Lung (tissue), 12 donors: ENCODE measurements around the gene PKP1. TPM values are rescaled to one million over a fixed set of nuclear protein-coding genes. Genes with fewer than 3 reads are reported as not detected.

Experiments used
- ATAC-seq: fragments of 200-7000 bp; cut with Tn5 transposase; one replicate; pipeline ENCODE4 v1.9.1; 2020; ENCODE audit warnings: moderate number of reproducible peaks; ENCODE audit not compliant: insufficient read depth, low FRiP score
- DNase-seq, 3 donors: peaks; one replicate each; pipeline ENCODE4 v3.0.0-alpha.2; 2013 to 2017
- H3K27ac ChIP-seq, 2 donors: one replicate each; pipeline ENCODE4 v1.5.1; 2013; ENCODE audit warnings: mild to moderate bottlenecking in 2 of 2, moderate library complexity in 2 of 2, control low read depth in 1 of 2, inconsistent platforms in 1 of 2, low read depth in 1 of 2, low read length in 1 of 2
- H3K27me3 ChIP-seq, 3 donors: one replicate each; pipeline ENCODE4 v1.5.1; 2013; ENCODE audit warnings: low read length in 2 of 3; ENCODE audit not compliant: control insufficient read depth in 3 of 3, insufficient read depth in 3 of 3
- H3K36me3 ChIP-seq, 4 donors: one replicate each; pipeline ENCODE4 v1.5.1; 2013; ENCODE audit warnings: low read length in 4 of 4, mild to moderate bottlenecking in 1 of 4, moderate library complexity in 1 of 4; ENCODE audit not compliant: control insufficient read depth in 4 of 4, insufficient read depth in 4 of 4
- H3K4me1 ChIP-seq, 5 donors: one replicate each; pipeline ENCODE4 v1.5.1; 2013; ENCODE audit warnings: low read length in 5 of 5, mild to moderate bottlenecking in 2 of 5, moderate library complexity in 1 of 5; ENCODE audit not compliant: control insufficient read depth in 5 of 5, insufficient read depth in 5 of 5
- H3K4me3 ChIP-seq: one replicate; pipeline ENCODE4 v1.5.1; 2013; ENCODE audit warnings: mild to moderate bottlenecking, control low read depth, moderate library complexity
- H3K9ac ChIP-seq, 2 donors: one replicate each; pipeline ENCODE4 v1.5.1; 2013; ENCODE audit warnings: low read length in 2 of 2, control low read depth in 1 of 2; ENCODE audit not compliant: insufficient read depth in 1 of 2
- H3K9me3 ChIP-seq, 4 donors: one replicate each; pipeline ENCODE4 v1.5.1; 2013; ENCODE audit warnings: low read length in 3 of 4, mild to moderate bottlenecking in 1 of 4, moderate library complexity in 1 of 4; ENCODE audit not compliant: control insufficient read depth in 4 of 4, insufficient read depth in 3 of 4
- WGBS, 2 donors: extraction: QIAGEN DNeasy Blood & Tissue Kit; methylation state at CpG; one replicate each; pipeline ENCODE4 v1.1.7; 2013; 5-methylcytosine and 5-hydroxymethylcytosine counted together
- polyA plus RNA-seq, 2 donors: library from polyadenylated mRNA; stranded (reverse); fragments of 200-250 nt; gene quantifications; one replicate each; pipeline ENCODE4 v1.2.1, GENCODE V29; 2013
- total RNA-seq, 2 donors: library from RNA; depleted of rRNA in 1 of 2; stranded (reverse); fragments of >200 nt in 1 of 2; gene quantifications; one replicate each; pipeline ENCODE4 v1.2.1, GENCODE V29; 2014 to 2021
- TF ChIP-seq, protein P1 (sequence below): IDR thresholded peaks from 2 replicates; pipeline ENCODE4 v1.5.1; 2012; ENCODE audit warnings: mild to moderate bottlenecking; ENCODE audit errors: control extremely low read depth, extremely low read depth
- donor health status: control.
- donor health status: control.
- donor health status: Bipolar disorder and iron deficiency.
- donor health status: healthy.
- donor health status: DM: yes; HTN: yes; CAD: no.

PKP1 gene
- total and polyA plus RNA-seq, 4 donors, result 0.88 to 14.2 (median 3.1) TPM

DNA sequence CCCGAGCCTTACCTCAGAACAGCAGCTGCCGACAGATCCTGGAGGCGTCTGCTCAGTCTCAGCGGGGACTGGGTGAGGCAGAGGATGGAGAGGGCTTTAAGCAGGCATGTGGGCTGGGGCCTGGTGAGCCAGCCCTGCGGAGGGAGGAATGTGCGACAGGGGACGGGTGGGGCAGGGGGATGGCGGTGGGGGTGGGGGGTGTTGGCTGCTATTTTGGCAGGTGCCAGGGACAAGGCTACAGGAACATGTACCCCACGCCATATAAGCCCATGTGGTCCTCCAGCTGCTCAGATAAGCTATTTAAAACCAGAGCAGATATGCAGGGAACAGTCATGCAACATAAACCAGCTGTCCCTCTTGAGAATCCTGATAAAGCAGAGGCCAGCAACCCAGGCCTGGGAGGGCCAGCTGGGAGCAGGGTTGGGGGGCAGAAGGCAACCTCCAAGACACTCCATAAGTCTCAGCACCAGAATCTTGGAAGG is 94.3 kb downstream of the PKP1 start, which contains the start of gene TNNT2:
TSS of gene TNNT2 (minus strand) at position 70 of the 482 bp plus-strand sequence. CDS start 4,426 bp downstream, outside the sequence.
- no peak within 1 kb of the TSS for H3K4me3 ChIP-seq
- peaks cover 0 to 5% (median 5%) of the 10 kb centered on the region in 3 donors for H3K27me3 ChIP-seq
- TF ChIP-seq, protein P1, sequence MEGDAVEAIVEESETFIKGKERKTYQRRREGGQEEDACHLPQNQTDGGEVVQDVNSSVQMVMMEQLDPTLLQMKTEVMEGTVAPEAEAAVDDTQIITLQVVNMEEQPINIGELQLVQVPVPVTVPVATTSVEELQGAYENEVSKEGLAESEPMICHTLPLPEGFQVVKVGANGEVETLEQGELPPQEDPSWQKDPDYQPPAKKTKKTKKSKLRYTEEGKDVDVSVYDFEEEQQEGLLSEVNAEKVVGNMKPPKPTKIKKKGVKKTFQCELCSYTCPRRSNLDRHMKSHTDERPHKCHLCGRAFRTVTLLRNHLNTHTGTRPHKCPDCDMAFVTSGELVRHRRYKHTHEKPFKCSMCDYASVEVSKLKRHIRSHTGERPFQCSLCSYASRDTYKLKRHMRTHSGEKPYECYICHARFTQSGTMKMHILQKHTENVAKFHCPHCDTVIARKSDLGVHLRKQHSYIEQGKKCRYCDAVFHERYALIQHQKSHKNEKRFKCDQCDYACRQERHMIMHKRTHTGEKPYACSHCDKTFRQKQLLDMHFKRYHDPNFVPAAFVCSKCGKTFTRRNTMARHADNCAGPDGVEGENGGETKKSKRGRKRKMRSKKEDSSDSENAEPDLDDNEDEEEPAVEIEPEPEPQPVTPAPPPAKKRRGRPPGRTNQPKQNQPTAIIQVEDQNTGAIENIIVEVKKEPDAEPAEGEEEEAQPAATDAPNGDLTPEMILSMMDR, result no peak
- 51 to 60% methylated on average over 9 of the region's 9 CpGs for WGBS, 2 donors
- H3K4me1 ChIP-seq, result peaks cover 0 to 39% (median 3%) of the 10 kb centered on the region in 5 donors
- no peaks in the 10 kb centered on the region for H3K9me3 ChIP-seq
- DNase-seq (peak; percentile 40 to 85 (median 68)), ATAC-seq (no peak)
- H3K9ac ChIP-seq, result no peak within 1 kb of the TSS
- no peaks in the 10 kb centered on the region for H3K36me3 ChIP-seq
- peak within 1 kb of the TSS in 1 of 2 donors; percentile 95 for H3K27ac ChIP-seq

DNA sequence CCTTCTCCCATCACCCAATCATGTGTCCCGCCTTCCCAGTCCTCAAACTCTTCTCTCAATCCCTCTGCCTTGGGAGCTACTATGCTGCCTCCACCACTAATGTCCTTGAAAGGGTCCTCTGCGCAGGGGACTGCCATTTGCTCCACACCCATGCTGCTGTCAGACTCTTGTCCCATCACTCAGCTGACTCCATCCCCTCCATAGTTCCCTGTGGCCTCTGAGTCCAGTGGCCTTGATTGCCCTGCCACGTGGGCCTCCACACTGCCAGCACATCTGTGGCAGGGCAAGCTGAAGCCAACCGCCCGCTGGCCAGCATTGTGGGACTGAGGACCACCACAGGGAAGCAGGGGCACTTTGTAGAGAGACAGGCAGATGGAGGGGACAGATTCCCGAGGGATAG is 95.5 kb downstream of the PKP1 start:
- Histone ChIP-seq H3K4me3 (no peak overlapping the region), H3K4me1 (peaks cover 0 to 39% (median 3%) of the 10 kb centered on the region in 5 donors), H3K36me3 (no peaks in the 10 kb centered on the region), H3K9me3 (no peaks in the 10 kb centered on the region), H3K27ac (peak overlapping the region in 1 of 2 donors; percentile 89), H3K9ac (no peak overlapping the region), H3K27me3 (peaks cover 0 to 3% (median 0%) of the 10 kb centered on the region in 3 donors)
- TF ChIP-seq, protein P1, result no peak
- WGBS, 2 donors, result 92 to 97% methylated on average over 6 of the region's 6 CpGs
- no peak for DNase-seq
- no peak for ATAC-seq

DNA sequence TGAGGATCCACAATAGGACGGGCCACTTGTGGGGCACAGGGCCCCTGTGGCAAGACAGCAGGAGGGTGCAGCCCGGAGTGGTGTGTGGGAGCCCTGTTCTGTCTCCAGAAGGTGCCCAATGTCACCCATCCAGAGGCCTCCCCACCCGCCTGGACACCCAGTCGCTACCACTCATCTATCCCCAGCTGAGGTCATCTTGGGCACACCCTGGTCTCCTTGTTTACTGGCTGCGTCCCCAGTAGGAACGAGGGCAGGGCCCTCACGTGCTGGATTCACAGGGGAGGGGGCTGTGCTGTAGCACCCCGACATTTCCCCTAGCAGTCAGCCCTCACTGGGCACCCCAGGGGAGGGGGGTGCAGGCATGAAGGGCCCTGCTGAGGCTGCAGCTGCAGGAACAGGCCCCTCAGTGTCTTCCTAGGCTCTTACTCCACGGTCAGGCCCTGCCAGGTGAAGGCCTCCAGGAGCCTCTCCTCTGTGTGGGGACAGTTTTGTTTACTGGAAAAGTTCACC is 96.5 kb downstream of the PKP1 start:
- H3K9ac ChIP-seq, result no peak overlapping the region
- H3K9me3 ChIP-seq, result no peaks in the 10 kb centered on the region
- H3K4me3 ChIP-seq, result no peak overlapping the region
- 87 to 88% methylated on average over 9 of the region's 9 CpGs for WGBS, 2 donors
- peak overlapping the region in 1 of 2 donors; percentile 89 for H3K27ac ChIP-seq
- DNase-seq (no peak), ATAC-seq (no peak)
- peaks cover 0 to 39% (median 3%) of the 10 kb centered on the region in 5 donors for H3K4me1 ChIP-seq
- TF ChIP-seq, protein P1, result no peak
- peaks cover 0 to 3% (median 0%) of the 10 kb centered on the region in 3 donors for H3K27me3 ChIP-seq
- H3K36me3 ChIP-seq, result no peaks in the 10 kb centered on the region
